ENCODE results near the gene PRKD2.
"Not testable (repeated sequence)": the region's sequence is repeated elsewhere in the genome, so short reads cannot be mapped to it uniquely, and the experiment has no call there.

DNA sequence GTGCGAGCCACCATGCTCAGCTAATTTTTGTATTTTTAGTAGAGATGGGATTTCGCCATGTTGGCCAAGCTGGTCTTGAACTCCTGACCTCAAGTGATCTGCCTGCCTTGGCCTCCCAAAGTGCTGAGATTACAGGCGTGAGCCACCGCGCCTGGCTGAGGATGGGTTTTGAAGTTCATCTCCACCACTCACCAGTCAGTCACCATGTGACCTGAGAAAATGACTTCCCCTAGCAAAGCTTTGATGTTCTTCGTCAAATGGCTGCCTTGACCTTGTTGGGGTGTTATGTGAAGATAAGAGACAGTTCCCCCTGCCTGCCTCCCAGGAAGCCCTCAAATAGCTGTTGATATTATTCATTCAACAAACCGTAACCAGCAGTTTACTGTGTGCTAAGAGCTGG lies 87.9 kb downstream of the PRKD2 start:
- TF ChIP-seq POLR2A (IDR thresholded peaks at IDR 0.05), result not testable (repeated sequence)
- TF ChIP-seq, protein P1, sequence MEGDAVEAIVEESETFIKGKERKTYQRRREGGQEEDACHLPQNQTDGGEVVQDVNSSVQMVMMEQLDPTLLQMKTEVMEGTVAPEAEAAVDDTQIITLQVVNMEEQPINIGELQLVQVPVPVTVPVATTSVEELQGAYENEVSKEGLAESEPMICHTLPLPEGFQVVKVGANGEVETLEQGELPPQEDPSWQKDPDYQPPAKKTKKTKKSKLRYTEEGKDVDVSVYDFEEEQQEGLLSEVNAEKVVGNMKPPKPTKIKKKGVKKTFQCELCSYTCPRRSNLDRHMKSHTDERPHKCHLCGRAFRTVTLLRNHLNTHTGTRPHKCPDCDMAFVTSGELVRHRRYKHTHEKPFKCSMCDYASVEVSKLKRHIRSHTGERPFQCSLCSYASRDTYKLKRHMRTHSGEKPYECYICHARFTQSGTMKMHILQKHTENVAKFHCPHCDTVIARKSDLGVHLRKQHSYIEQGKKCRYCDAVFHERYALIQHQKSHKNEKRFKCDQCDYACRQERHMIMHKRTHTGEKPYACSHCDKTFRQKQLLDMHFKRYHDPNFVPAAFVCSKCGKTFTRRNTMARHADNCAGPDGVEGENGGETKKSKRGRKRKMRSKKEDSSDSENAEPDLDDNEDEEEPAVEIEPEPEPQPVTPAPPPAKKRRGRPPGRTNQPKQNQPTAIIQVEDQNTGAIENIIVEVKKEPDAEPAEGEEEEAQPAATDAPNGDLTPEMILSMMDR (IDR thresholded peaks at IDR 0.05), result not testable (repeated sequence)

All from uterus (tissue), 2 donors.